ENCODE measurements around the gene CLK2.

GRCh38 chr1:155308493-155309422 is 35.5 kb upstream of the CLK2 start, which contains the start of gene FDPS:
- TF ChIP-seq CTCF (IDR thresholded peaks at IDR 0.05; ENCODE audit: low read depth, low read length, missing input control) (peak; percentile 26), YY1 (IDR thresholded peaks at IDR 0.05) (peak; percentile 94), GABPA (IDR thresholded peaks at IDR 0.05 in 1 of 2, conservative IDR thresholded peaks at IDR 0.05 in 1 of 2) (peak in 1 of 2 donors; percentile 81), JUND (IDR thresholded peaks at IDR 0.05) (peak in 1 of 2 donors; percentile 37), SP1 (IDR thresholded peaks at IDR 0.05) (peak; percentile 96), TAF1 (conservative IDR thresholded peaks at IDR 0.05) (peak; percentile 87), RAD21 (IDR thresholded peaks at IDR 0.05) (peak; percentile 41 to 57), REST (IDR thresholded peaks at IDR 0.05) (peak; percentile 90), EGR1 (IDR thresholded peaks at IDR 0.05; ENCODE audit: low read depth in 2 of 2) (peak in 1 of 2 donors; percentile 37), ATF3 (IDR thresholded peaks at IDR 0.05) (peak; percentile 40), HNF4G (IDR thresholded peaks at IDR 0.05) (peak; percentile 73)
- TF ChIP-seq, protein P1, sequence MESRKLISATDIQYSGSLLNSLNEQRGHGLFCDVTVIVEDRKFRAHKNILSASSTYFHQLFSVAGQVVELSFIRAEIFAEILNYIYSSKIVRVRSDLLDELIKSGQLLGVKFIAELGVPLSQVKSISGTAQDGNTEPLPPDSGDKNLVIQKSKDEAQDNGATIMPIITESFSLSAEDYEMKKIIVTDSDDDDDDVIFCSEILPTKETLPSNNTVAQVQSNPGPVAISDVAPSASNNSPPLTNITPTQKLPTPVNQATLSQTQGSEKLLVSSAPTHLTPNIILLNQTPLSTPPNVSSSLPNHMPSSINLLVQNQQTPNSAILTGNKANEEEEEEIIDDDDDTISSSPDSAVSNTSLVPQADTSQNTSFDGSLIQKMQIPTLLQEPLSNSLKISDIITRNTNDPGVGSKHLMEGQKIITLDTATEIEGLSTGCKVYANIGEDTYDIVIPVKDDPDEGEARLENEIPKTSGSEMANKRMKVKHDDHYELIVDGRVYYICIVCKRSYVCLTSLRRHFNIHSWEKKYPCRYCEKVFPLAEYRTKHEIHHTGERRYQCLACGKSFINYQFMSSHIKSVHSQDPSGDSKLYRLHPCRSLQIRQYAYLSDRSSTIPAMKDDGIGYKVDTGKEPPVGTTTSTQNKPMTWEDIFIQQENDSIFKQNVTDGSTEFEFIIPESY (IDR thresholded peaks at IDR 0.05), result peak; percentile 98
- TF ChIP-seq, protein P2, sequence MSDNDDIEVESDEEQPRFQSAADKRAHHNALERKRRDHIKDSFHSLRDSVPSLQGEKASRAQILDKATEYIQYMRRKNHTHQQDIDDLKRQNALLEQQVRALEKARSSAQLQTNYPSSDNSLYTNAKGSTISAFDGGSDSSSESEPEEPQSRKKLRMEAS (IDR thresholded peaks at IDR 0.05), result peak; percentile 42
